HepG2 (cell line): ENCODE results near the gene DOCK4. TPM values are rescaled to one million over a fixed set of nuclear protein-coding genes. Genes with fewer than 3 reads are reported as not detected.

Experiments
- ATAC-seq: fragments of 200-7000 bp; cut with Tn5 transposase; 3 replicates; pipeline ENCODE4 v1.9.1; 2020; ENCODE audit warnings: mild to moderate bottlenecking, moderate library complexity
- BruUV-seq: library from RNA; stranded (reverse); fragments of 400-500 nt; replicated peaks from 2 replicates; lab custom pipeline; 2021; lab: Mats Ljungman, UMichigan
- CTCF ChIA-PET: fragments of 300-600 bp; formaldehyde crosslinking; extraction: SDS; loops from one replicate; lab custom pipeline; 2021; ENCODE audit warnings: low total read pairs, inconsistent platforms, low intra/inter-chr PET ratio; lab: Yijun Ruan, JAX
- POLR2A ChIA-PET: fragments of 350-600 bp; sonication (Branson Sonifier 250); formaldehyde crosslinking; loops from one replicate; lab custom pipeline; 2020; ENCODE audit warnings: antibody characterized with exemption, inconsistent platforms; lab: Yijun Ruan, JAX
- DNase-seq: peaks from one replicate; pipeline ENCODE4 v3.0.0-alpha.2; 2015; ENCODE audit warnings: low spot score
- FAIRE-seq: peaks from 3 replicates; lab custom pipeline; 2011; peaks lifted over from hg19 to GRCh38; lab: Jason Lieb, UNC
- H2AFZ ChIP-seq: one replicate; pipeline ENCODE4 v1.6.1; 2011; ENCODE audit warnings: low read length, inconsistent platforms
- H3K27ac ChIP-seq: fragments of 300-600 bp; 3 replicates; pipeline ENCODE4 v1.8.0; 2011; ENCODE audit warnings: mixed run types, mild to moderate bottlenecking, mixed read lengths, low read length, inconsistent platforms; ENCODE audit not compliant: insufficient read depth; ENCODE audit errors: extremely low read length
- H3K27me3 ChIP-seq, 2 experiments: fragments of 200-600 bp in 1 of 2; 2 replicates in 1 of 2; 3 replicates in 1 of 2; pipeline versions ENCODE4 v1.6.0 to v1.8.0; 2011; ENCODE audit warnings: low read length in 2 of 2, mild to moderate bottlenecking in 2 of 2, moderate library complexity in 2 of 2, inconsistent platforms in 1 of 2; ENCODE audit not compliant: insufficient read depth in 2 of 2, control insufficient read depth in 1 of 2
- H3K36me3 ChIP-seq, 2 experiments: fragments of 200-600 bp in 1 of 2; replicated peaks in 1 of 2; 2 replicates in 1 of 2; 3 replicates in 1 of 2; pipeline versions ENCODE4 v1.5.1 to v1.8.0; 2011; ENCODE audit warnings: low read length in 2 of 2, inconsistent platforms in 1 of 2; ENCODE audit not compliant: insufficient read depth in 2 of 2, control insufficient read depth in 1 of 2
- H3K4me1 ChIP-seq: 2 replicates; pipeline ENCODE4 v1.5.1; 2012; ENCODE audit warnings: low read length, inconsistent platforms; ENCODE audit not compliant: insufficient read depth
- H3K4me2 ChIP-seq: 2 replicates; pipeline ENCODE4 v1.6.0; 2011; ENCODE audit warnings: low read depth, low read length, inconsistent platforms
- H3K4me3 ChIP-seq, 3 experiments: fragments of 200-600 bp in 1 of 3; sonication (generic), shearing (Covaris generic) in 1 of 3; replicated peaks in 1 of 3; 2 replicates each; pipeline ENCODE4 v1.5.1; 2011 to 2016; ENCODE audit warnings: low read length in 3 of 3, inconsistent platforms in 2 of 3, low read depth in 2 of 3, mild to moderate bottlenecking in 2 of 3, control low read depth in 1 of 3, mixed read lengths in 1 of 3; ENCODE audit not compliant: insufficient read depth in 1 of 3
- H3K79me2 ChIP-seq: one replicate; pipeline ENCODE4 v1.6.1; 2011; ENCODE audit warnings: low read length, inconsistent platforms; ENCODE audit not compliant: insufficient read depth
- H3K9ac ChIP-seq: 2 replicates; pipeline ENCODE4 v1.6.0; 2011; ENCODE audit warnings: mild to moderate bottlenecking, low read depth, low read length, inconsistent platforms; ENCODE audit not compliant: insufficient read depth
- H3K9me3 ChIP-seq: 2 replicates; pipeline ENCODE4 v1.5.1; 2012; ENCODE audit warnings: mild to moderate bottlenecking, low read length
- H4K20me1 ChIP-seq: 2 replicates; pipeline ENCODE4 v1.6.0; 2011; ENCODE audit warnings: inconsistent platforms, mild to moderate bottlenecking, low read length, moderate library complexity; ENCODE audit not compliant: insufficient read depth
- ARID2 ChIP-seq: sonication (generic); formaldehyde crosslinking; IDR thresholded peaks from 2 replicates; pipeline ENCODE4 v1.8.1; 2022; ENCODE audit warnings: mild to moderate bottlenecking, missing genetic modification reagents, borderline replicate concordance
- ATF1 ChIP-seq: IDR thresholded peaks from 2 replicates; pipeline ENCODE4 v1.6.1; 2016; ENCODE audit warnings: mild to moderate bottlenecking, control low read depth
- HDAC6 ChIP-seq: fragments of 200-600 bp; sonication (generic); IDR thresholded peaks from 2 replicates; pipeline ENCODE4 v1.7.0; 2017; ENCODE audit warnings: mild to moderate bottlenecking, antibody characterized with exemption, low read length, low read depth
- HMG20B ChIP-seq: conservative IDR thresholded peaks from 2 replicates; pipeline ENCODE4 v1.6.1; 2016; ENCODE audit warnings: missing genetic modification reagents, missing compliant biosample characterization
- MAX ChIP-seq: IDR thresholded peaks from 2 replicates; pipeline ENCODE4 v1.6.1; 2012; ENCODE audit warnings: inconsistent platforms
- PPARG ChIP-seq: conservative IDR thresholded peaks from 2 replicates; pipeline ENCODE4 v1.6.1; 2016; ENCODE audit warnings: missing biosample characterization, missing genetic modification reagents
- SKI ChIP-seq: fragments of 450-650 bp; IDR thresholded peaks from one replicate; pipeline ENCODE4 v1.6.1; 2018; ENCODE audit warnings: mild to moderate bottlenecking; ENCODE audit not compliant: partially characterized antibody
- ZBTB3 ChIP-seq: sonication (generic); formaldehyde crosslinking; IDR thresholded peaks from 2 replicates; pipeline ENCODE4 v1.4.0; 2020; ENCODE audit warnings: low read depth, mild to moderate bottlenecking, moderate library complexity, missing genetic modification reagents, borderline replicate concordance
- ZKSCAN5 ChIP-seq: sonication (generic); formaldehyde crosslinking; IDR thresholded peaks from 2 replicates; pipeline ENCODE4 v1.5.1; 2020; ENCODE audit warnings: mild to moderate bottlenecking, missing genetic modification reagents
- ZNF34 ChIP-seq: sonication (generic); formaldehyde crosslinking; IDR thresholded peaks from 2 replicates; pipeline ENCODE4 v1.4.0; 2020; ENCODE audit warnings: mild to moderate bottlenecking, missing genetic modification reagents, borderline replicate concordance
- ZNF704 ChIP-seq: sonication (generic); formaldehyde crosslinking; IDR thresholded peaks from 2 replicates; pipeline ENCODE4 v1.8.1; 2023; ENCODE audit warnings: mild to moderate bottlenecking, inconsistent platforms, moderate library complexity, missing genetic modification reagents, borderline replicate concordance
- ZNF792 ChIP-seq: IDR thresholded peaks from 2 replicates; pipeline ENCODE4 v1.6.1; 2016
- WGBS: methylation state at CpG from one replicate; pipeline ENCODE4 v1.1.6; 2017; ENCODE audit warnings: low lambda C conversion rate; 5-methylcytosine and 5-hydroxymethylcytosine counted together
- in situ Hi-C: cut with HindIII; loops from 2 replicates; pipeline ENCODE4 v1.10.0; 2017; ENCODE audit warnings: low pct_unique_long_range_greater_than_20kb; ENCODE audit not compliant: extremely low pct_ligation_motif_present
- intact Hi-C: fragments of 100-400 bp; cut with micrococcal nuclease; formaldehyde crosslinking; loops from one replicate; pipeline ENCODE4 v1.10.0; 2022; ENCODE audit not compliant: unreplicated experiment
- polyA plus RNA-seq, 8 experiments: library from polyadenylated mRNA; depleted of rRNA in 3 of 8; stranded (reverse) in 7 of 8; unstranded in 1 of 8; fragments of >200 nt; fragmentation: Illumina TruSeq in 4 of 8; extraction: Trizol in 4 of 8; gene quantifications; 2 replicates each; pipeline versions ENCODE4 v1.2.1 to v1.2.3, GENCODE V29; 2011 to 2016; ENCODE audit warnings: low read depth in 4 of 8, missing spikeins in 1 of 8, mixed read lengths in 1 of 8; ENCODE audit not compliant: insufficient read depth in 1 of 8
- total RNA-seq, 5 experiments: library from RNA; depleted of rRNA; stranded (reverse); fragments of >200 nt; fragmentation: Illumina TruSeq; extraction: Trizol; gene quantifications; 2 replicates each; pipeline ENCODE4 v1.2.3, GENCODE V29; 2016; ENCODE audit warnings: low read depth in 1 of 5

Gene DOCK4
- total and polyA plus RNA-seq, 2 of the 13 experiments (the other 11 are each of a cell fraction or from before 2014, with no cell fraction given): 13.5 to 17.4 TPM

DNA sequence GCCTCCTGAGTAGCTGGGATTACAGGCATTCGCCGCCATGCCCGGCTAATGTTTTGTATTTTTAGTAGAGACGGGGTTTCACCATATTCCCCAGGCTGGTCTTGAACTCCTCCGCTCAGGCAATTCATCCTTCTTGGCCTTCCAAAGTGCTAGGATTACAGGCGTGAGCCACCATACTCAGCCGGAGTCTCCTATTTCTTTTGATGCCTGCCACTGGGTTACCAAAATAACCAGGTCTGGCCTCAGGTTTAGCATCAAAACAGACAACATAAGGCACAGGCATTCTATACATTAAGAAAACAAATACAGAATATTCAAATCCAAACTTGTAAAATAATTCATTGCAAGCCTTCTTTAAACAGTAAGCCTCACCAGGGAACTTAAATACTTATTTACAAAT lies 354.1 kb downstream of the DOCK4 start (continued):
- TF ChIP-seq HDAC6 (no peak), PPARG (CRISPR knock-in tag) (no peak), ATF1 (no peak), ZKSCAN5 (no peak), ARID2 (no peak), MAX (no peak), ZNF792 (CRISPR knock-in tag) (no peak)

DNA sequence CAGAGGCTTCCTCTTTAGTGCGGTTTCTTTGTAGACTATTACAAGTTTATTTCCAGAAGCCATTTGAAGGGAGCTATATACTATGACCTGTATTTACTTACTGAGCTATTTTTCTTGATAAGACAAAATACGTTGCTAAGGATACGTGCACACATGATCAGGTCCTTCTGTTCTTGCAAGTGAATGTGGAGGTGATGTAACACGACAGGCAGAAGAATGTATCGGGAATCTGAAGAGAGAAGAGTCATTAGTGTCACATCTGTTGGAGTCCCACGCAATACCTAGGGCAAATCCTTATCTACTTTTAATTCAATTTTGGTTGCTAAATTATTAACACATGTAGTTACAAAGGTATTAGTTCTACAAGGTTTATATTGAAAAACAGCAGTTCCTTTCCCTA lies 359.3 kb downstream of the DOCK4 start:
- Histone ChIP-seq H4K20me1 (no peaks in the 10 kb centered on the region), H3K27ac (no peak overlapping the region), H3K9me3 (no peaks in the 10 kb centered on the region), H3K9ac (no peak overlapping the region)
- DNase-seq: no peak
- no TSS peak for BruUV-seq
- WGBS: 98% methylated on average over 6 of the region's 6 CpGs
- TF ChIP-seq HMG20B (no peak), SKI (no peak), ZBTB3 (no peak), ZNF704 (CRISPR knock-in tag) (no peak), ZNF34 (CRISPR knock-in tag) (no peak)
- TF ChIP-seq, all 625 proteins: peak for 0
- intact Hi-C loops: no loop called here
- H3K4me1 ChIP-seq: peaks cover 13% of the 10 kb centered on the region
- CTCF ChIA-PET: no interaction called here
- FAIRE-seq (no peak), ATAC-seq (no peak)
- H3K79me2 ChIP-seq: no peaks in the 10 kb centered on the region
- H3K4me3 ChIP-seq: no peak overlapping the region
- H2AFZ ChIP-seq: no peak overlapping the region
- no peak overlapping the region for H3K4me2 ChIP-seq
- in situ Hi-C loops: no loop called here
- H3K27me3 ChIP-seq: no peaks in the 10 kb centered on the region
- peaks cover 3 to 5% of the 10 kb centered on the region in 2 experiments; a peak in 3 of 5 replicates for H3K36me3 ChIP-seq
- POLR2A ChIA-PET: no interaction called here
